SK-N-SH (cell line): Measurements from ENCODE around the gene TRAF7.
"Not testable (repeated sequence)": the region's sequence is repeated elsewhere in the genome, so short reads cannot be mapped to it uniquely, and the experiment has no call there.

ENCODE experiments used
- CTCF ChIP-seq: fragments of 200-600 bp; sonication (generic); IDR thresholded peaks from 2 replicates; pipeline ENCODE4 v1.6.1; 2017; ENCODE audit warnings: antibody characterized with exemption, mild to moderate bottlenecking, moderate library complexity
- ELF1 ChIP-seq: IDR thresholded peaks from 2 replicates; pipeline ENCODE4 v1.4.0; 2012
- EZH2phosphoT487 ChIP-seq: fragments of 200-600 bp; sonication (generic); IDR thresholded peaks from 2 replicates; pipeline ENCODE4 v1.6.1; 2017; ENCODE audit warnings: low read depth, mixed run types, mild to moderate bottlenecking, antibody characterized with exemption, moderate library complexity, borderline replicate concordance
- NRF1 ChIP-seq: IDR thresholded peaks from 2 replicates; pipeline ENCODE4 v1.6.1; 2012; ENCODE audit warnings: low read depth, mild to moderate bottlenecking, low read length
- POLR2AphosphoS5 ChIP-seq: IDR thresholded peaks from 2 replicates; pipeline ENCODE4 v1.6.1; 2012; ENCODE audit warnings: low read depth, low read length
- RAD21 ChIP-seq: IDR thresholded peaks from 2 replicates; pipeline ENCODE4 v1.6.1; 2012; ENCODE audit warnings: mild to moderate bottlenecking, low read length
- USF1 ChIP-seq: IDR thresholded peaks from 2 replicates; pipeline ENCODE4 v1.4.0; 2012; ENCODE audit warnings: low read depth, borderline replicate concordance
- YY1 ChIP-seq: IDR thresholded peaks from 2 replicates; pipeline ENCODE4 v1.4.0; 2012; ENCODE audit warnings: low read depth, mild to moderate bottlenecking

GRCh38 chr16:2121325-2121724 lies 34.3 kb upstream of the TRAF7 start:
- TF ChIP-seq ELF1, YY1, EZH2phosphoT487, POLR2AphosphoS5, USF1, NRF1: not testable (repeated sequence)
- peak; percentile 35 for TF ChIP-seq CTCF
- TF ChIP-seq RAD21 = peak; percentile 65
